Prostate gland (tissue), 2 donors: Measurements from ENCODE around the gene PAX6. TPM values are rescaled to one million over a fixed set of nuclear protein-coding genes. Genes with fewer than 3 reads are reported as not detected.

Source experiments
- DNase-seq: peaks from one replicate; pipeline ENCODE4 v3.0.0-alpha.2; 2019; ENCODE audit warnings: low spot score
- H3K27ac ChIP-seq, 2 donors: fragments of 200-600 bp; sonication (generic); 2 replicates each; pipeline ENCODE4 v1.5.1; 2017 to 2019
- H3K27me3 ChIP-seq: fragments of 200-600 bp; sonication (generic); replicated peaks from 2 replicates; pipeline ENCODE4 v1.5.1; 2019; ENCODE audit not compliant: insufficient read depth
- H3K36me3 ChIP-seq, 2 donors: fragments of 200-600 bp; sonication (generic); 1 replicate in 1 of 2; 2 replicates in 1 of 2; pipeline versions ENCODE4 v1.5.1 to v1.8.1; 2017 to 2019
- H3K4me1 ChIP-seq: fragments of 200-600 bp; sonication (generic); replicated peaks from 2 replicates; pipeline ENCODE4 v1.5.1; 2019
- H3K4me3 ChIP-seq, 2 donors: fragments of 200-600 bp; sonication (generic); 2 replicates each; pipeline ENCODE4 v1.5.1; 2017 to 2019
- H3K9me3 ChIP-seq: fragments of 200-600 bp; sonication (generic); 2 replicates; pipeline ENCODE4 v1.5.1; 2017
- CTCF ChIP-seq, 4 experiments: fragments of 200-600 bp in 2 of 4; fragments of 450-650 bp in 2 of 4; sonication (generic) in 2 of 4; IDR thresholded peaks; 1 replicate in 3 of 4; 2 replicates in 1 of 4; pipeline ENCODE4 v1.5.1; 2016 to 2019; ENCODE audit warnings: antibody characterized with exemption in 4 of 4, mild to moderate bottlenecking in 2 of 4, moderate library complexity in 2 of 4
- POLR2A ChIP-seq: fragments of 450-650 bp; IDR thresholded peaks from one replicate; pipeline ENCODE4 v1.6.1; 2016; ENCODE audit warnings: antibody characterized with exemption, mild to moderate bottlenecking
- POLR2AphosphoS5 ChIP-seq: sonication (generic); formaldehyde crosslinking; IDR thresholded peaks from one replicate; pipeline ENCODE4 v1.6.1; 2017; ENCODE audit warnings: antibody characterized with exemption
- WGBS: methylation state at CpG from one replicate; pipeline ENCODE4 v1.1.5; 2018; 5-methylcytosine and 5-hydroxymethylcytosine counted together
- intact Hi-C: fragments of 100-400 bp; cut with DNase I; formaldehyde crosslinking; loops from one replicate; pipeline ENCODE4 v1.14.2; 2022
- total RNA-seq, 2 donors: library from RNA; depleted of rRNA; stranded (reverse); fragments of >200 nt; gene quantifications; one replicate each; pipeline ENCODE4 v1.1.0, GENCODE V29; 2016

Gene PAX6
- total RNA-seq, 2 donors from 2014 or later, result 0.80 TPM; not detected in 1

- DNase-seq, result no peak
- WGBS, result 17% methylated on average over 19 of the region's 19 CpGs
- H3K9me3 ChIP-seq, result no peaks in the 10 kb centered on the region
Measured at GRCh38 chr11:31796499-31797189, 14.5 kb downstream of the PAX6 start.

GRCh38 chr11:31795706-31796498, 15.2 kb downstream of the PAX6 start:
- no peak for DNase-seq
- no peak overlapping the region for H3K4me3 ChIP-seq
- no peaks in the 10 kb centered on the region for H3K36me3 ChIP-seq
- no peaks in the 10 kb centered on the region for H3K4me1 ChIP-seq
- no peak overlapping the region for H3K27ac ChIP-seq
- H3K27me3 ChIP-seq, result peaks cover 17% of the 10 kb centered on the region
- H3K9me3 ChIP-seq, result no peaks in the 10 kb centered on the region
- TF ChIP-seq POLR2A, result no peak
- TF ChIP-seq CTCF (IDR thresholded peaks at IDR 0.05), result no peak
- no peak for TF ChIP-seq POLR2AphosphoS5
- intact Hi-C loops, result no loop called here
- WGBS, result 61% methylated on average over 22 of the region's 22 CpGs

More at GRCh38 chr11:31796499-31797189, 14.5 kb downstream of the PAX6 start:
- H3K27me3 ChIP-seq, result peaks cover 23% of the 10 kb centered on the region
- H3K4me1 ChIP-seq, result no peaks in the 10 kb centered on the region
- no peaks in the 10 kb centered on the region for H3K36me3 ChIP-seq
- H3K4me3 ChIP-seq, result no peak overlapping the region
- no peak overlapping the region for H3K27ac ChIP-seq
- no peak for TF ChIP-seq POLR2AphosphoS5
- no peak for TF ChIP-seq CTCF (IDR thresholded peaks at IDR 0.05)
- TF ChIP-seq POLR2A, result no peak
- intact Hi-C loops, result no loop called here

- no peak for DNase-seq
- intact Hi-C loops, result no loop called here
- Histone ChIP-seq H3K4me3 (no peak overlapping the region), H3K4me1 (no peaks in the 10 kb centered on the region), H3K27ac (no peak overlapping the region), H3K27me3 (peaks cover 10% of the 10 kb centered on the region), H3K36me3 (no peaks in the 10 kb centered on the region), H3K9me3 (no peaks in the 10 kb centered on the region)
- 88% methylated on average over 4 of the region's 4 CpGs for WGBS
- TF ChIP-seq POLR2A (no peak), CTCF (IDR thresholded peaks at IDR 0.05) (no peak), POLR2AphosphoS5 (no peak)
Measured at GRCh38 chr11:31794548-31794947, 16.6 kb downstream of the PAX6 start.

GRCh38 chr11:31793264-31793663, 17.9 kb downstream of the PAX6 start:
- Histone ChIP-seq H3K27me3 (peaks cover under 1% of the 10 kb centered on the region), H3K9me3 (no peaks in the 10 kb centered on the region), H3K27ac (no peak overlapping the region), H3K4me3 (no peak overlapping the region), H3K36me3 (no peaks in the 10 kb centered on the region), H3K4me1 (no peaks in the 10 kb centered on the region)
- TF ChIP-seq POLR2AphosphoS5 (no peak), POLR2A (no peak), CTCF (IDR thresholded peaks at IDR 0.05) (no peak)
- 84% methylated on average over 10 of the region's 10 CpGs for WGBS
- no peak for DNase-seq
- intact Hi-C loops, result no loop called here
